CD4-positive, alpha-beta T cell treated with Interleukin-10 for 1 hour (primary cell): ENCODE measurements around the gene PLXNB2.

Experiments
- DNase-seq: peaks from one replicate; pipeline ENCODE4 v3.0.0-alpha.2; 2020

PLXNB2 gene

GRCh38 chr22:50250249-50250554 lies 57.2 kb downstream of the PLXNB2 start:
- DNase-seq = no peak

- no peak for DNase-seq
These were observed 57.9 kb downstream of the PLXNB2 start for GRCh38 chr22:50249341-50250248.

GRCh38 chr22:50248196-50249081 lies 59.0 kb downstream of the PLXNB2 start:
- DNase-seq = no peak

GRCh38 chr22:50247748-50248147 lies 59.7 kb downstream of the PLXNB2 start:
- peak; percentile 83 for DNase-seq

GRCh38 chr22:50246242-50247175 lies 60.9 kb downstream of the PLXNB2 start:
- no peak for DNase-seq

- DNase-seq = no peak
These were observed 62.0 kb downstream of the PLXNB2 start for GRCh38 chr22:50245214-50246072.

GRCh38 chr22:50244420-50245213 lies 62.8 kb downstream of the PLXNB2 start, which contains the start of gene TUBGCP6:
Gene TUBGCP6 (minus strand): TSS chr22:50245023. CDS start chr22:50244459, 564 bp downstream.
- peak; percentile 91 for DNase-seq

GRCh38 chr22:50243685-50244419 lies 63.6 kb downstream of the PLXNB2 start:
- no peak for DNase-seq

- no peak for DNase-seq
These were observed 65.0 kb downstream of the PLXNB2 start for GRCh38 chr22:50242406-50242949.

GRCh38 chr22:50238755-50239154 lies 68.7 kb downstream of the PLXNB2 start:
- no peak for DNase-seq

- DNase-seq = no peak
These were observed 70.6 kb downstream of the PLXNB2 start for GRCh38 chr22:50236731-50237409.

GRCh38 chr22:50233223-50233622 lies 74.2 kb downstream of the PLXNB2 start:
- DNase-seq = no peak

GRCh38 chr22:50232481-50233151 lies 74.8 kb downstream of the PLXNB2 start:
- DNase-seq = no peak

GRCh38 chr22:50229370-50229769 lies 78.1 kb downstream of the PLXNB2 start:
- no peak for DNase-seq

- no peak for DNase-seq
These were observed 79.1 kb downstream of the PLXNB2 start for GRCh38 chr22:50228366-50228765.

GRCh38 chr22:50227579-50228215 lies 79.7 kb downstream of the PLXNB2 start:
- no peak for DNase-seq

- DNase-seq = no peak
These were observed 80.6 kb downstream of the PLXNB2 start for GRCh38 chr22:50226875-50227165.
